HT-29 (cell line): ENCODE results near the gene AKAP6. TPM values are rescaled to one million over a fixed set of nuclear protein-coding genes. Genes with fewer than 3 reads are reported as not detected.
A peak's percentile ranks its signal among the peaks of the same experiment; 100 is the strongest.
"Not testable (repeated sequence)": the region's sequence is repeated elsewhere in the genome, so short reads cannot be mapped to it uniquely, and the experiment has no call there.

Source experiments
- DNase-seq: peaks from one replicate; pipeline ENCODE4 v3.0.0-alpha.2; 2015; ENCODE audit warnings: low spot score
- total RNA-seq: library from RNA; depleted of rRNA; stranded (reverse); fragments of >200 nt; shearing (Covaris generic); gene quantifications from 2 replicates; pipeline ENCODE4 v1.2.3, GENCODE V29; 2014

The AKAP6 gene
- total RNA-seq, 1 experiment from 2014 or later, result 1.3 TPM

DNA sequence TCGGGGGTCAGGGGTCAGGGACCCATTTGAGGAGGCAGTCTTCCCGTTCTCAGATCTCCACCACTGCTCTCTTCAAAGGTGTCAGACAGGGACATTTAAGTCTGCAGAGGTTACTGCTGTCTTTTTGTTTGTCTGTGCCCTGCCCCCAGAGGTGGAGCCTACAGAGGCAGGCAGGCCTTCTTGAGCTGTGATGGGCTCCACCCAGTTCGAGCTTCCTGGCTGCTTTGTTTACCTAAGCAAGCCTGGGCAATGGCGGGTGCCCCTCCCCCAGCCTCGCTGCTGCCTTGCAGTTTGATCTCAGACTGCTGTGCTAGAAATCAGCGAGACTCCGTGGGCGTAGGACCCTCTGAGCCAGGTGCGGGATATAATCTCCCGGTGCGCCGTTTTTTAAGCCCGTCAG lies 254.3 kb downstream of the AKAP6 start:
- DNase-seq, result not testable (repeated sequence)

DNA sequence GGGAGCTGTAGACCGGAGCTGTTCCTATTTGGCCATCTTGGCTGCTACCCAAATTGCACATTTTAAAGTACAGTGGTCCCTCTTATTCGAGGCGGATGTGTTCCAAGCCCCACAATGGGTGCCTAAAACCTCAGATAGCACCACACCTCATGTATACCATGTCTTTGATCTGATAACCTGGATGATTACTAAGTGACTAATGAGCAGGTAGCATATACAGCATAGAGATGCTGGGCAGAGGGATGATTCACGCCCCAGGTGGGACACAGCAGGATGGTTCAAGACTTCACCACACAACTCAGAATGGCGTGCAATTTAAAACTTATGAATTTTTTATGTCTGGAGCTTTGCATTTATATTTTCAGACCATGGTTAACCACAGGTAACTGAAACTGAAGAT lies 255.0 kb downstream of the AKAP6 start:
- no peak for DNase-seq

GRCh38 chr14:32587461-32587860 lies 258.4 kb downstream of the AKAP6 start:
- DNase-seq, result no peak

DNA sequence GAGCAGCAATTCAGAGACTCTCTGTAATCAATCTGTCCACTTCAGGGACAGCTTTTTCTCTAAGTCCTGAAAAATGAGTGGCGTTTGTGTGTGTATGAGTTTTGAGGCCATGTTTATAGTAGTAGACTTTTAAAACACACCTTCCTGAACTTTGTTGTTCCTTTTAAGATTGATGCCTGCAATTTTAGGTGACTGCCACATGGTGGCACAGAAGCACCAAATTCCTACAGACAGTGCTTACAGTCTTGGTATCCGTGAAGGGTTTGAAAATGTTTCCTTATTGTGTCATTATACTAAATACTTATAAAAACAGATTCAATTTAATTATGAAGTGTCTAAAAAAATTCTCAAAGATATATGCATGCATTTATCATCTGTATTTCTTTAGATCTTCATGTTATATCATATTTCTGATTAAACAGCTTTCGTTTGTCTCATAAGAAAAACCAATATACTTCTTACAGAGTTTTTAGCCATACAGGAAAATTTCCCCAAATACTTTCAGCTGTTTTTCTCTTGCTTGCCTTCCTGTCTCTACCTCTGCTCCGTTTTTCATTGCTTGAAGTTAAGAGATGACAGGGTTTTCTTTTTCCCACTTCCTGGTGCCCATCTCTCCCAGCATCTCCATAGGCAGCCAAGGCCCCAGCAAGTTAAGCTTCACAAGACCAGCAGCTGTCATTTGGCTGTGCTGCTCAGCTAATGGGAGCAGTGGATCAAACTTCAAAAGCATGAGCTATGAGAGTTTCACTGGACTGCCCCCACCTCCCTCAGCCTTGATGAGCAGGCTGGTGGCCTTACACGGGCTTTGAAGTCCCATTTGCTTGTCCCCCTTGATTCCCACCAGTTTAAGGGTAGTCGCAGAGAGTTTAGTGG lies 259.6 kb downstream of the AKAP6 start:
- DNase-seq, result peak; percentile 32

- no peak for DNase-seq
These were observed 261.1 kb downstream of the AKAP6 start for GRCh38 chr14:32590157-32590556.

DNA sequence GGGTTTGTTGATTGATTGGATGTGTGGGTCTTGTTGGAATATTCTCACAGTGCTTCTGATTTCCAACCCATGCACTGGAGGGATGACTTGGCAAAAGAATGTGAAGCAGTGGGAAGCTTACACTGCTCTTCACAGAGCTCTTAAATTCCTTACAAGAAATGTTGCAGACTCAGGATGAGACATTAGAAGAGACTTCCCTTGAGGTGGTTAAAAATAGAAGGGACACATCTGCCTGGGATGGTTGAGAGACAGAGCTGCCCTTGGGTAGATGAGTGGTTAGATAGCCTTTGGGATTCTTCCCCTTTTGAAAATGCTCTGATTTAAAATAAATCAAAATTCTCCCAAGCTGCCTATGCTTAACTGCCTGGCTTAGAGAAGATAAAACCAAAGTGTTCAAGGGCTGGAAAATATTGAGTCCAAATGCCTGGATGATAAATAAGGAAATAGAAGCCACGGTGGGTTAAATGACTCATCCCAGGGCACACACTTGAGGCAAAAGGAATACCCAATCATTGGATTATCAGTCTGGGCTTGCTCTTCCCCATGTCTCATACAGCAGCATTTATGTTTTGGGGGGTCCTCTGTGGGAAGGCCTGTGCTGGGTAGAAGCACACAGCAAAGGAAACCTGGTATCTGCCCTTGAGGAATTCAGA lies 264.3 kb downstream of the AKAP6 start:
- DNase-seq, result no peak

- DNase-seq, result no peak
These were observed 265.7 kb downstream of the AKAP6 start for GRCh38 chr14:32594766-32595165.

DNA sequence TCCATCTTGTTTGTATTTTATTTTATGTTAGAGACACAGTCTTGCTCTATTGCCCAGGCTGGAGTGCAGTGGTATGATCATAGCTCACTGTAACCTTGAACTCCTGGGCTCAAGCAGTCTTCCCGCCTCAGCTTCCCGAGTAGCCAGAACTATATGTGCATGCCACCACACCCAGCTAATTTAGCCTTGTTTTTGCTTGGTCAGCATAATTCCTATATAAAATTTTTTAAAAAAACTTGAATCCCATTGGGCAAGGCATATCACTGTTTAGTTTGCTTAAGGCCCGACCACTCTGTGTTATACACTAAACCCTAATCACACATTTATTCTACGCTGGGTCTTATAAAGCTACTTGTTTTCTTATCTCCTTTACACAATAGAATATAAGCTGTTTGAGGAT lies 266.4 kb downstream of the AKAP6 start:
- DNase-seq, result no peak

GRCh38 chr14:32596390-32596789 lies 267.3 kb downstream of the AKAP6 start:
- no peak for DNase-seq

GRCh38 chr14:32597771-32598170 lies 268.7 kb downstream of the AKAP6 start:
- no peak for DNase-seq

DNA sequence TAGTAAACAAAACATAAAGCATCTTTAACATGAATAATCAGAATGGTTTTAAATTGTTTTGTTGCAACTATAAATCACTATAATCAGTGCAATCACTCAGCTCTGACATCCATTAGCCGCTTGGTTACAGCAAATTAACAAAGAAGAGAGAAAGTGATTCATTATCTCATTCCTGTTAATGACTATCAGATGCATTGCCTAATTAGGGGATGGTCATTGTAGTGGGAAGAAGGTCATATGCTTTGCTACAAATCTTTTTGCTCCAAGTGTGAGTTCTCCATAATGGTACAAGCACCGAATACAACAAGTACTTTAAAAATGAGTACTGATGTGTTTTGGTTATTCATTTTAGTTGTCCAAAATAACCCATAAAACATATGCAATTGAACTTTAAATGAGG lies 272.0 kb downstream of the AKAP6 start:
- no peak for DNase-seq

- no peak for DNase-seq
These were observed 272.8 kb downstream of the AKAP6 start for GRCh38 chr14:32601906-32602305.

- no peak for DNase-seq
These were observed 273.6 kb downstream of the AKAP6 start for GRCh38 chr14:32602699-32603098.

GRCh38 chr14:32603992-32604565 lies 275.0 kb downstream of the AKAP6 start:
- DNase-seq, result no peak

DNA sequence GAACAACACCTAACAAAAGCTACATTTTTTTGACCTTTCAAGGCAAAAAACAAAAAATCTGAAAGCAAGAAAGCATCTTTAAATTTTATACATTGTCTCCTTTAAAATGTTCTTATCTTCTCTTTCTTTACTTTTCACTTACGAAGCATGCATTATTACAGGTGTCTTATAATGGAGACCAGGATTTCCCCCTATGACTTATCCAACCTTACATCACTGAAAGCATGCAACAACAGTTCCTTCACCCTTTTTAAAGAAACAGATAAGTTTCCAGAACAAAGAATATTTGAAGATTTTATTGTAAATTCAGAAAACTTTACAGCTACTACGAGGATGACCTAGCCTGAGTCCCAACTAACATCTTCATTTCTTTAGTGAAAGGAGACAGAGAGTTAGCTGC lies 277.2 kb downstream of the AKAP6 start:
- DNase-seq, result peak; percentile 18

GRCh38 chr14:32607399-32607798 lies 278.3 kb downstream of the AKAP6 start:
- no peak for DNase-seq

DNA sequence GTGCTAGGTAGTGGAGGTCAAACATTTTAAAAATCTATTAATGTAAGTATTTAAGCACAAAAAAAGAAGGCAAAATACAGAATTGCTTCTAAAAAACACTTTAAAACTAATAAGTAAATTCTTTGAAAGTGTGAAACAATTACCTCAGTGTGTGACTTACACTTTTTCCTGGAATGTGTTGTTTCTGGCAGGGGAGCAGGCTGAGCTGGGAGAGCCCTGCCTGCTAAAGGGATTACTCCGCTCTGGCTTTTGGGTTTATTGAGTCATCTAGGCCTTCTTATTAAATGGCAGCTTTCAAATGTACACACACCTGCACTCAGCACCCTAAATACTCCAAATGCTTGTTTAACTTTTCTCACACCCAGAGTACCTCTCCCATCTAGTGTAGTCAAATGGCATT lies 279.8 kb downstream of the AKAP6 start:
- no peak for DNase-seq

GRCh38 chr14:32609388-32609787 lies 280.3 kb downstream of the AKAP6 start:
- no peak for DNase-seq

- no peak for DNase-seq
These were observed 282.7 kb downstream of the AKAP6 start for GRCh38 chr14:32611752-32612151.

DNA sequence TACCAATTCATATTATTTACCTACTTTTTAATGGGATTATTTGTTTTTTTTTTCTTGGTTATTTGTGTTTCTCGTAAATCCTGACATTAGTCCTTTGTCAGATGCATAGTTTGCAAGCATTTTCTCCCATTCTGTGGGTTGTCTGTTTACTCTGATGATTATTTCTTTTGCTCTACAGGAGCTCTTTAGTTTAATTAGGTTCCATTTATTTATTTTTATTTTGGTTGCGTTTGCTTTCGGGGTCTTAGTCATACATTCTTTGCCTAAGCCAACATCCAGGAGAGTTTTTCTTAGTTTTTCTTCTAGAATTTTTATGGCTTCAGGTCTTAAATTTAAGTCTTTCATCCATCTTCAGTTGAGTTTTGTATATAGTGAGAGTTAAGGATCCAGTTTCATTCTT lies 289.9 kb downstream of the AKAP6 start:
- no peak for DNase-seq

GRCh38 chr14:32620303-32620702 lies 291.2 kb downstream of the AKAP6 start:
- no peak for DNase-seq

DNA sequence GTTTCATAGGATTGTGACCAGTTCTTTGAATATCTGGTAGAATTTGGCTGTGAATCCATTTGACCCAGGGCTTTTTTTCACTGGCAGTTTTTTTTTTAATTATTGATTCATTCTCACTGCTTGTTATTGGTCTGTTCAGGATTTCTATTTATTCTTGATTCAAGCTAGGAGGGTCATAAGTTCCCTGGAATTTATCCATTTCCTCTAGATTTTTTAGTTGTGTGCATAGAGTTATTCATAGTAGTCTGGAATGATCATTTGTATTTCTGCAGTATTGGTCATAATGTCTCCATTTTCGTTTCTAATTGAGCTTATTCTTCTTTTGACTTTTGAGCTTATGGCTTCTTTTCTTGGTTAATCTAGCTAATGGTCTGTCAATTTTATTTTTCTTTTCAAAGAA lies 291.6 kb downstream of the AKAP6 start:
- DNase-seq, result no peak

DNA sequence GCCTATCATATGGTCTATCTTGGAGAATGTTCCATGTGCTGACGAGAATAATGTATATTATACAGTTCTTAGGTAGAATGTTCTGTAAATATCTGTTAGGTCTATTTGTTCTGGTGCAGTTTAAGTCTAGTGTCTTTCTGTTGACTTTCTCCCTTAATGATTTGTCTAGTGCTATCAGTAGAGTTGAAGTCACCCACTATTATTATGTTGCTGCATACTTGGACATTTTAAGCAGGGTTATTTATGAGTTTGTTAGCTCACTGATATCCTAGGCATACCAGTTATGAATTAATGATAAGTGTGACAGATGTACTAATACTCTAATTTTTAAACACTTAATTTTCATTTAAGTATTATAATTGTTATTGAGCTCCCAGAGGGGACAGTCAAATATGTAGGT lies 292.5 kb downstream of the AKAP6 start:
- no peak for DNase-seq
